ENCODE data around the gene ZNF580.

Gene ZNF580

GRCh38 chr19:55691561-55692481, 51.0 kb downstream of the ZNF580 start:
- DNase-seq (ENCODE audit: low read depth in 2 of 2): no peak

- no peak for DNase-seq (ENCODE audit: low read depth in 2 of 2)
Measured at GRCh38 chr19:55692681-55693081, 51.9 kb downstream of the ZNF580 start.
